ENCODE results near the gene CADM1. TPM values are rescaled to one million over a fixed set of nuclear protein-coding genes. Genes with fewer than 3 reads are reported as not detected.

Gene CADM1
- total RNA-seq, 2 experiments from 2014 or later = 0.47 to 0.63 TPM

DNA sequence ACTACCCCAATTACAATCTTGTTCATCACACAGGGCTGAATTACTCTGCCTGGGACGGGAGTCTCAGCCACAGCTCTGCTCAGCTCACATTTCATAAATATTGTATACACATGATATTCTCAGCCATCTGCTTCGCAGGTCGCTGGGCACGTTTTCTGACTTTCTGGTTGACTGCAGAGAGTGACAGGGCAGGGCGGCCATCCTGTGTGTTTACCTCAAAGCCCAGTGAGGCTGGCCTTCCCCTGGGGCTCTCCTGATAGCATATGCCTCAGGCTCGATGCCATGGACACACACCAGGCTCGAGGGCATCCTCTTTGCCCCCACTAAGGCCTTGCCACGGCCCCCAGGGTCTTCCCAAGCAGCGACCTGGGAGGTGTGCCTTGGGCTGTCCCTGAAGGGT, 345.0 kb downstream of the CADM1 start:
- H3K36me3 Mint-ChIP-seq (ENCODE audit: low read depth) = no peaks in the 10 kb centered on the region
- POLR2A ChIA-PET = no interaction called here
- ATAC-seq (no peak), DNase-seq (no peak)
- peaks cover 3% of the 10 kb centered on the region for H3K27me3 Mint-ChIP-seq
- CTCF ChIA-PET = no interaction called here
- TF ChIP-seq, protein P1, sequence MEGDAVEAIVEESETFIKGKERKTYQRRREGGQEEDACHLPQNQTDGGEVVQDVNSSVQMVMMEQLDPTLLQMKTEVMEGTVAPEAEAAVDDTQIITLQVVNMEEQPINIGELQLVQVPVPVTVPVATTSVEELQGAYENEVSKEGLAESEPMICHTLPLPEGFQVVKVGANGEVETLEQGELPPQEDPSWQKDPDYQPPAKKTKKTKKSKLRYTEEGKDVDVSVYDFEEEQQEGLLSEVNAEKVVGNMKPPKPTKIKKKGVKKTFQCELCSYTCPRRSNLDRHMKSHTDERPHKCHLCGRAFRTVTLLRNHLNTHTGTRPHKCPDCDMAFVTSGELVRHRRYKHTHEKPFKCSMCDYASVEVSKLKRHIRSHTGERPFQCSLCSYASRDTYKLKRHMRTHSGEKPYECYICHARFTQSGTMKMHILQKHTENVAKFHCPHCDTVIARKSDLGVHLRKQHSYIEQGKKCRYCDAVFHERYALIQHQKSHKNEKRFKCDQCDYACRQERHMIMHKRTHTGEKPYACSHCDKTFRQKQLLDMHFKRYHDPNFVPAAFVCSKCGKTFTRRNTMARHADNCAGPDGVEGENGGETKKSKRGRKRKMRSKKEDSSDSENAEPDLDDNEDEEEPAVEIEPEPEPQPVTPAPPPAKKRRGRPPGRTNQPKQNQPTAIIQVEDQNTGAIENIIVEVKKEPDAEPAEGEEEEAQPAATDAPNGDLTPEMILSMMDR (IDR thresholded peaks at IDR 0.05) = no peak
- H3K4me3 Mint-ChIP-seq = no peak overlapping the region
- no peaks in the 10 kb centered on the region for H3K9me3 Mint-ChIP-seq
- no peaks in the 10 kb centered on the region for H3K4me1 Mint-ChIP-seq (ENCODE audit: low read depth)
- H3K27ac Mint-ChIP-seq = no peak overlapping the region
- intact Hi-C loops (cut with micrococcal nuclease) = no loop called here

DNA sequence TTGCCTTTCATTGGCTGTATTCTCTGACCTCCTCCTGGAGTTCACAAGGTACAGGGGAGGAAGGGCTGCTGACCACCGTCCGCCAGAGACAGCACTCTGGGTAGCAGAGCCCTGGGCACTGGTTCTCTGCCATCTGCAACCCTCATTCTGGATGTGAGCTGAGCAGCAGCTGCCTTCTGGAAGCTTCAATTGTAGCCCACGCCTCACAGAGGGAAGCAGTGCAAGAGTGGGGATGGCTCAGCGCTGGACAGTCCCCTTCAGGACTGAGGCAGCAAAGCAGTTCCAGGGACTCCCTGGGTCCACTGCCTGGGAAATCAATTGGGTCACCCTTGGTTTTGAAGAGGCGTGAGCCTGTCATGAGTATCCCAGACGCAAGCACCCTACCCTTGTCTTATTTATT, 346.2 kb downstream of the CADM1 start:
- Mint-ChIP-seq H3K9me3 (peaks cover 3% of the 10 kb centered on the region), H3K4me3 (no peak overlapping the region), H3K27ac (no peak overlapping the region), H3K27me3 (peaks cover 4% of the 10 kb centered on the region), H3K4me1 (ENCODE audit: low read depth) (peaks cover 3% of the 10 kb centered on the region), H3K36me3 (ENCODE audit: low read depth) (no peaks in the 10 kb centered on the region)
- ATAC-seq = no peak
- TF ChIP-seq, protein P1 (IDR thresholded peaks at IDR 0.05) = no peak
- DNase-seq = no peak
- ChIA-PET POLR2A (no interaction called here), CTCF (no interaction called here)
- intact Hi-C loops (cut with micrococcal nuclease) = no loop called here

DNA sequence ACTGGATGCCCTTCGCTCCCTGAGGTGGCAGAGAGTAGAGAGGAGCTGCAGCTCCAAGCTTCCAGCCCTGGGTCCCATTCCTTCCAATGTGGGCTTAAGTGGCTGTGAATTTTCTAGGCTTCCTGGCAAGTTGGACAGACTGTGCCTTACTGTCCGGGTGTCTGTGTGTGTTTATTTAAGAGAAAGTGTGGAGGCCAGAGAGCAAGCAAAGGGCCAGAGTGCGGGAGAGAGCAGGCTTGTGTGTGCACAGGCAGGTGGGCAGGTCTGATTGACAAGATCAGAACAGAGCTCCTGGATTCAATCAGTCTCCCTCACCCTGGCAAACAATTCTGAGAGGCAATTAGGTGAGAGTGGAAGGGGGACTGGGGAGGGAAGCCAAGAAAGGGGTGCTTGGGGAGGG, 347.0 kb downstream of the CADM1 start:
- ChIA-PET CTCF (no interaction called here), POLR2A (no interaction called here)
- DNase-seq (no peak), ATAC-seq (no peak)
- peaks cover 4% of the 10 kb centered on the region for H3K27me3 Mint-ChIP-seq
- no peaks in the 10 kb centered on the region for H3K36me3 Mint-ChIP-seq (ENCODE audit: low read depth)
- TF ChIP-seq, protein P1 (IDR thresholded peaks at IDR 0.05) = no peak
- peaks cover 4% of the 10 kb centered on the region for H3K4me1 Mint-ChIP-seq (ENCODE audit: low read depth)
- H3K9me3 Mint-ChIP-seq = peaks cover 3% of the 10 kb centered on the region
- intact Hi-C loops (cut with micrococcal nuclease) = no loop called here
- no peak overlapping the region for H3K27ac Mint-ChIP-seq
- H3K4me3 Mint-ChIP-seq = no peak overlapping the region

DNA sequence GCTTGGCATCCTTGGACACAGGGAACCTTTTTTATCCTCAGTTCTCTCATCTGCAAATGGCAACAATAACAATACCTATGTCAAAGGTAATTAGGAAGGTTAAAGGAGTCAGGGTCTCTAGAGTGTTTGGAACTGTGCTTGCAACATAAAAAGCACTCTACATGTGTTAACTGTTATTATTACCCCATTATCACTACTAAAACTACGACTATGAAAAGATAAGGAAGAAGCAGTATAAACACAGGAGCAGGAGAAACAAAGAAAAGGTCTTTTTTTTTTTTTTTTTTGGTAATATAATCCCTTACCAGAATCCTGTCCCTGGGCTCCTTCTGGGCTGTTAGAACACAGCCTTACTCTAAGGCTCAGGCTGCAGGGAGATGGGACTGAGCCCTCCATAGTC, 348.2 kb downstream of the CADM1 start:
- POLR2A ChIA-PET = no interaction called here
- H3K9me3 Mint-ChIP-seq = peaks cover 3% of the 10 kb centered on the region
- intact Hi-C loops (cut with micrococcal nuclease) = no loop called here

DNA sequence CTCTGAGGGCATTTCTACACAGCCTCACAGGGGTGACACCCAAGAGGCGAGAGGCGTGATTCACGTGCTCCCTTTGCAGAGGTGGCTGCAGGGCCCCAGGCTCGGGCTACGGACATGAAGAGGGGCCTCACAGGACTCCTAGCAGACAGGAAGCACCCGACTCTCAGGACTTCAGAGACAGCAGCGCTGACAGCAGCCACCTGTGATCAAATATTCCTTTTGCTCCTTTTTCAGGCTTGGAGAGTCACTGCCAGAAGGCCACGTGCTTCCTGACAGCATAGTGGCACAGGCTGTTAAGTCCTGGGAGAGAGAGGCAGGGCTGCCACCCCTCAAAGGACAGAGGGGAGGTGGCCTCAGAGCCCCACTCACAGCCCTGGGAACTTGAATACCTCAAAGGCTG, 348.9 kb downstream of the CADM1 start:
- Mint-ChIP-seq H3K27me3 (peaks cover 2% of the 10 kb centered on the region), H3K4me1 (ENCODE audit: low read depth) (peaks cover 4% of the 10 kb centered on the region), H3K4me3 (no peak overlapping the region), H3K27ac (no peak overlapping the region), H3K36me3 (ENCODE audit: low read depth) (no peaks in the 10 kb centered on the region), H3K9me3 (peaks cover 3% of the 10 kb centered on the region)
- no peak for ATAC-seq
- TF ChIP-seq, protein P1 (IDR thresholded peaks at IDR 0.05) = no peak
- ChIA-PET POLR2A (no interaction called here), CTCF (no interaction called here)
- intact Hi-C loops (cut with micrococcal nuclease) = no loop called here
- DNase-seq = no peak

More for the DNA sequence above, 348.2 kb downstream of the CADM1 start:
- CTCF ChIA-PET = no interaction called here
- Mint-ChIP-seq H3K36me3 (ENCODE audit: low read depth) (no peaks in the 10 kb centered on the region), H3K4me1 (ENCODE audit: low read depth) (peaks cover 4% of the 10 kb centered on the region), H3K27ac (no peak overlapping the region), H3K27me3 (peaks cover 4% of the 10 kb centered on the region), H3K4me3 (no peak overlapping the region)
- no peak for DNase-seq
- no peak for ATAC-seq
- TF ChIP-seq, protein P1 (IDR thresholded peaks at IDR 0.05) = no peak
